GM10248 (cell line): Measurements from ENCODE around the gene POU5F1.

Experiments used
- CTCF ChIA-PET: fragments of 300-600 bp; sonication (Branson Sonifier 250); formaldehyde crosslinking; extraction: SDS; loops from one replicate; lab custom pipeline; 2021; ENCODE audit warnings: antibody characterized with exemption; lab: Yijun Ruan, JAX
- POLR2A ChIA-PET: fragments of 350-650 bp; sonication (Branson Sonifier 250); formaldehyde crosslinking; extraction: SDS; loops from one replicate; lab custom pipeline; 2020; ENCODE audit warnings: antibody characterized with exemption; lab: Yijun Ruan, JAX
- DNase-seq: peaks from one replicate; pipeline ENCODE4 v3.0.0; 2012; ENCODE audit errors: extremely low spot score
- CTCF ChIP-seq: IDR thresholded peaks from 2 replicates; pipeline ENCODE4 v1.5.1; 2012; ENCODE audit warnings: mild to moderate bottlenecking, low read depth; ENCODE audit errors: extremely low read depth, missing control alignments, control extremely low read depth

POU5F1 gene

GRCh38 chr6:31152781-31153180, 17.7 kb downstream of the POU5F1 start:
- POLR2A ChIA-PET = no interaction called here
- CTCF ChIA-PET = interaction anchor here (1.0 to 2.6 kb wide), 5 partner anchors 14 to 40 kb away, joined by 3 to 7 read pairs (median 5); partner anchors contain the start of gene PSORS1C2
- DNase-seq = no peak
- no peak for TF ChIP-seq CTCF

GRCh38 chr6:31149827-31150447, 20.5 kb downstream of the POU5F1 start:
- no peak for TF ChIP-seq CTCF
- CTCF ChIA-PET = interaction anchor here (0.8 to 20.0 kb wide), 9 partner anchors 10 to 216 kb away, joined by 3 to 256 read pairs (median 5); partner anchors contain the start of gene PSORS1C2
- DNase-seq = no peak
- POLR2A ChIA-PET = no interaction called here

GRCh38 chr6:31145386-31145785, 25.1 kb downstream of the POU5F1 start:
- ChIA-PET POLR2A (no interaction called here), CTCF (interaction anchor here (1.1 to 20.0 kb wide), 7 partner anchors 8 to 231 kb away, joined by 3 to 256 read pairs (median 8); partner anchors contain the start of gene CCHCR1)
- TF ChIP-seq CTCF = no peak
- no peak for DNase-seq

- ChIA-PET CTCF (interaction anchor here (1.3 to 20.0 kb wide), 6 partner anchors 8 to 231 kb away, joined by 3 to 256 read pairs (median 10); no protein-coding TSS in a partner anchor), POLR2A (no interaction called here)
- no peak for DNase-seq
- no peak for TF ChIP-seq CTCF
These were observed 25.5 kb downstream of the POU5F1 start for GRCh38 chr6:31144970-31145340.

GRCh38 chr6:31144296-31144969, 26.0 kb downstream of the POU5F1 start:
- no peak for TF ChIP-seq CTCF
- ChIA-PET POLR2A (interaction anchor here (0.5 kb wide), 1 partner anchor 11 kb away, joined by 3 read pairs; no protein-coding TSS in a partner anchor), CTCF (interaction anchor here (1.0 to 20.0 kb wide), 5 partner anchors 11 to 49 kb away, joined by 3 to 256 read pairs (median 8); partner anchors contain the start of gene TCF19)
- DNase-seq = no peak

GRCh38 chr6:31143148-31143547, 27.3 kb downstream of the POU5F1 start:
- ChIA-PET POLR2A (no interaction called here), CTCF (interaction anchor here (1.0 to 20.0 kb wide), 3 partner anchors 10 to 51 kb away, joined by 3 to 256 read pairs (median 4); partner anchors contain the start of gene TCF19)
- TF ChIP-seq CTCF = no peak
- DNase-seq = no peak
